ENCODE data around the gene NUP42. TPM values are rescaled to one million over a fixed set of nuclear protein-coding genes. Genes with fewer than 3 reads are reported as not detected.

The NUP42 gene
- polyA plus RNA-seq, 1 donor = 39.0 TPM

GRCh38 chr7:23234569-23235296, 52.9 kb downstream of the NUP42 start:
- no peak for DNase-seq (ENCODE audit: low read depth)

DNA sequence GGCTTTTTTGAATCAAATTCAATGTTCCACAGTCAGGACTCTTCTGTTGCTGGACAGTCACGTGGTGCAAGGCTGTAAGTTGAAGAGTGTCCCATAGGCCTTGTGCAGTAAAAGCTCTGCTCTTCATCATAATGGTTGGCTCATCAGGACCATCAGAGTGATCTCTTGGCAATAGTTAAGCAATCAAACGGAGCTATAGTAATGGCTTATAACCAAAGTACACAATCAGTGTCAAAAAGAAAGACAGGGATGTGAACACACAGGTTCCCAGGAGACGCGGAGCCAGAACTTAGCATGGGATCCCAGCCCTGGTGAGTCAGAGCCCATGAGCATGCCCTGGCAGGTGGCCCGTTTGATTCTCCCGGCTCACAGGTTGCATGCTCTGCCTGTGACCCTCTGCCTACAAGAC, 54.0 kb downstream of the NUP42 start:
- DNase-seq (ENCODE audit: low read depth) = no peak

- DNase-seq (ENCODE audit: low read depth) = no peak
These were observed 55.2 kb downstream of the NUP42 start for GRCh38 chr7:23237000-23237399.

DNA sequence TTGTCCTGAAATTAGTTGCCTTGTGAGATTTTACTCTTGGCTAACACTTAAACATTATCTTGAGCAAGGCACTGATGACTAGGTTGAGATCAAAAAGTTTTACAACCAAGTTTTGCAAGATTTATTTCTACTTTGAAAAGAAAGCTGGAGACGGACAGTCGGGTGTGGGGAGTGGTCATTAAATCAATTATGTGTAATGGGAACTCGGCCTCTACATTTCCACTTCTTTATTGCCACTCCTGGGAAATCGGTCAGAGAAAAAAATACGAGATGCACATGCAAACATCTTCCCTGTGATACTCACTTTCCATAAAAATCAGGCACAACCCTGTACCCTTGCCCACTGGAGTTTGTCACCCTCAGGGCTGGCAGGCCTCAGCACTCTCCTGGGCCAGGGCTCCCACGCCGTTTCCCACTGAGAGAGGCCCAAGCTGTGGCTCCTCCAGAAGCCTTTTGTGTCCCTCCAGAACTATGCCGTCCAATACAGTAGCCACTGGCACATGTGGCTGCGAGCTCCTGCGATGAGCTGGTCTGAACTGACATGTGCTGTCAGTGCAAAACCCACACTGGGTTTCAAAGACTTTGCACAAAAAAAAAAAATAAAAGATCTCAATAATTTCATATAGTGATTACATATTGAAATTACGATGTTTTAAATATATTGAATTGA, 57.3 kb downstream of the NUP42 start:
- DNase-seq (ENCODE audit: low read depth) = no peak

DNA sequence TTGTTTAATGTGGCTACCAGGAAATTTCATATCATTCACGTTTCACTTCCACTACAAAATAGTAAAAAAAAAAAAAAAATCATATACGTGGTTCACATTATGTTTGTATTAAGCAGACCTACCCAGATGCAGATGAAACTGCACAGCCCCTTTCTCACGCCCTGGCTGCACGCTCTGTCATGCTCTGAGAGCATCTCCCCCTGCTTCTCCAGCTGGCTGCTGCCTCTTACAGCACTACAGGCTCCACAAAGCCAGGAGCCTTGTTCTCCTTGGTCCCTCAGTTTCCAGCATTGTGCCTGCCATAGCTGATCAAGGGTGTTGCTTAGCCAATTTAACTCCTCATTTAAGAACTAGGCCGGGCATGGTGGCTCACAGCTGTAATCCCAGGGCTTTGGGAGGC, 57.9 kb downstream of the NUP42 start:
- no peak for DNase-seq (ENCODE audit: low read depth)

GRCh38 chr7:23242321-23242720, 60.5 kb downstream of the NUP42 start:
- DNase-seq (ENCODE audit: low read depth) = no peak

DNA sequence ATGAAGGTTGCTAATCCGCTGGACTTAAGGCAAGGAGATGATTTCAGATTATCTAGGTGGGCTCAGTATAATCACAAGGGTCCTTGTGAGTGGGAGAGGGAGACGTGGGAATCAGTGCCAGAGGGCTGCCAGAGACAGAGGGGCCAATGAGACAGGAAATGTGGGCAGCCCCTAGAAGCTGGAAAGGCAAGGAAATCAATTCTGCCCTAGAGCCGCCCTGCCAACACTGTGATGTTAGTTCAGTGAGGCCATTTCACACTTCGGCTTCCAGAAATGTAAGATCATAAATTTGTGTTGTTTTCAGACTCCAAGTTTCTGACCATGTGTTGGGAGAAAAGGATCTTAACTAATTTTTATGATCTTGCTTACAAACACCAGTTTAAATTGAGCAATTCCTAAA, 61.1 kb downstream of the NUP42 start:
- no peak for DNase-seq (ENCODE audit: low read depth)

DNA sequence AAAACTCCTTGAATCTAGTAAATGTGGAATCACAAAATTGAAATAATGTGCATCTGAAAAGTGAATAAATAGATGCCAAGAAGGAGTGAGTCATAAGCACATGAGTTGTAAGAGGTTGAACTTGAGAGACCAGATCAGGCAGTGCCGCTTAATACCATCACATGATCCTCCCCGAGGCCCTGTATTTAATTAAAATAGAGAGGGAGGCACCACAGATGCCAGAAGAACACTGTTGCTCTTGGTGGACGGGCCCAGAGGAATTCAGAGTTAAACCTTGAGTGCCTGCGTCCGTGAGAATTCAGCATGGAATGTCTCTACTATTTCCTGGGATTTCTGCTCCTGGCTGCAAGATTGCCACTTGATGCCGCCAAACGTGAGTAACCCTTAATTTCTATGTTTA, 64.7 kb downstream of the NUP42 start, which contains the start of gene GPNMB:
Gene GPNMB (plus strand): TSS at position 221 of the 400 bp plus-strand sequence. CDS start 83 bp downstream, at position 304.
- DNase-seq (ENCODE audit: low read depth) = no peak

DNA sequence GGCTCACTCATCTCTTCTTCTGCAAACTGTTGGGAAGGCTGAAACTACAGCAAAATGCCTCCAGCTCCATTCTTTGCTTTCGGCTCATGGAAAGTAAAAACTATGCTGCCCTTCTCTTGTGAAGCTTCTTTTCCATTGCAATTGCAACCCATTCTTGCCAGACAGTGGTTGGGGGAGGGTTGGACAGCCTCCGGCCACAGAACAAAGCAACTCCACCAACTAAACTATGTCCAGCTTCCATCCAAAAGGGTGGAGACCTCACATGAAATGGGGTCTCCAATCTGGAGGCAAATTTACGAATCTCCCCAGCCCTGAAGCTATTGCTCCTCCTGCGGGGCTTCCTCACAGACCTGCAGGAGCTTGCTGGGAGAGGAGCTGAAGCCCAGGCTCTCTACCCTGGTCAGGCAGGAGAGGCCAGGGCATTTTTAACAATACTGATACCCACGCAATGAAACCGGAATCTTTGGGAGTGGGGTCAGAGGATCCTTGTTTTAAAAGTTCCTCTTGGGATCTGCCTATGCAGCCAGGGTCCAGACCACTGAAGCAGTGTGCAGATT, 65.3 kb downstream of the NUP42 start:
- no peak for DNase-seq (ENCODE audit: low read depth)

DNA sequence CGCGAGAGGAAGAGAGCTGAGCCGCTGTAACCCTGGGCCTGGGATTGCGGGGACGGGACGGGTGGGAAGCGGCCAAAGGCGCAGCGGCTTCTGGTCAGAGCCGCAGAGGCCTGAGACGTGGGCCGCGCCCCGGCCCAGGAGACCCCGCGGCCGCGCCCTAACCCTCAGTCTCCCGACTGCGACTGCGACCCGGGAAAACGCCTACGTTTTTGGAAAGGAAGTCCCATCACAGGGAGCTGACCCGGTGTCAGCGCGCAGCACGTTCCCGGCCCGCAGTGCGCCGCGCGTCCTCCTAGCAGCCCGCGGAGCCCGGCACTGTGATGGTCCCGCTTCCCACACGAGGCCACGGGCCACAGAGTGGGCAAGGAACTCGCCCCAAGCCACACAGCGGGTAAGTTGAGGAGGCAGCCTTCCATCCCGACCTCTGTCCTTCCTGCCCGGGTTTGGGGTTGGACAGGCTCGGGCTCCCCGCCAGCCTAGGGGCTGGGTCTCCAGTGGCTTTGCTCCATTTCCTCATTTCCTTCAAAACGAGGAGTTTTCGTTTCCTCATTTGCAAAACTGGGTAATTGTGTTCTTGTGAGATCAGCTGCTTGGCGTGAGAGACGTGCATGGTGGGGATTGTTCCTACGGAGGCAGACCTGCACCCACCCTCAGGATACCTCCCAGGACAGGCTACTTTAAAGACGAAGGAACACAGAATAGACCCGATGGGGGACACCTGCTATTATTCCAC, 65.9 kb downstream of the NUP42 start:
- DNase-seq (ENCODE audit: low read depth) = no peak

GRCh38 chr7:23249486-23249885, 67.6 kb downstream of the NUP42 start:
- DNase-seq (ENCODE audit: low read depth) = no peak

Other genes with a start within 250 kb of the NUP42 start
- gene HYCC1, start 167.9 kb upstream of the NUP42 start, polyA plus RNA-seq (ENCODE audit: insufficient read length) = 20.7 TPM
- gene KLHL7, start 76.3 kb upstream of the NUP42 start, polyA plus RNA-seq (ENCODE audit: insufficient read length) = 21.7 TPM
- 38.0 TPM for gene GPNMB, start 64.7 kb downstream of the NUP42 start, polyA plus RNA-seq (ENCODE audit: insufficient read length)
- 72.5 TPM for gene MALSU1, start 117.3 kb downstream of the NUP42 start, polyA plus RNA-seq (ENCODE audit: insufficient read length)